ENCODE measurements around the gene RASGRP2. TPM values are rescaled to one million over a fixed set of nuclear protein-coding genes. Genes with fewer than 3 reads are reported as not detected.

Gene RASGRP2
- total and polyA plus RNA-seq, 10 donors, result 148 to 283 (median 213) TPM

DNA sequence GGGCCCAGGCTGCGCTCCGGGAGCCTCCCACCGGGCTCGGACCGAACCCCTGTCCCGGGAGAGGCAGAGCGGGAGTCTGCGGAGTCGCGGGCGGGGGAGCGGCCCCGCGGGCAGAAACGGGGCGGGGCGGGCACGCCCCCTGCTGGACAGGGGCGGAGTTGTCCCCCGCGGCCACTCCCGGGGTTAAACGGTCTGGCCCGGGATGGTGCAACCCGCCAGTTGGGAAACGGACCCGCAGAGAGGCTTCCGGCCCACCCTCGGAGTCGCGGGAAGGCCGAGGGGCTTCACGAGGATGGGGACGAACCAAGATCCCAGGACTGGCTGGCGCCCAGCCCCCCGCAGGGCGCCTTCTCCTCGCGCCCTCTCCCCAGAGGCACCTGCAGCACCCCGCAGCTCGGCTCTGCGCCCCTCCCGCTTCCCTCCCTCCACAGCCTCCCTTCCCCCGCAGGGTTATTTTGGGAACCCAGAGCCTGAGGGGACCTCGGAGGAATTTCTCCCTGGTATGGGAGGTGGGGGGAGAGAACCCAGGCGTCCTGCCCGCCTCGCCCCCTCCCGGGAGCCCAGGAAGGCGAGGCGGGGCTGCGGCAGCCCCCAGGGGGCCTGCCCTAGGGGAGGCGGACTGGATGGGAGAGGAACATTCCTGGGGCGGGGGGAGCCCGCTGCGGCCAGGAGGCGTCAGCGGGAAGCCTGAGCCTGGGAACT lies 902 bp downstream of the RASGRP2 start:
- Histone ChIP-seq H3K9me3 (no peaks in the 10 kb centered on the region), H3K4me1 (peaks cover 27 to 87% (median 57%) of the 10 kb centered on the region in 6 donors), H3K36me3 (peaks cover 0 to 40% (median 27%) of the 10 kb centered on the region in 6 donors), H3K27ac (peak overlapping the region; percentile 81 to 100 (median 96)), H3K27me3 (replicated peaks in 1 of 7) (peaks cover 0 to 7% (median 0%) of the 10 kb centered on the region in 7 donors), H3K4me3 (peak overlapping the region; percentile 63 to 96 (median 76))
- WGBS, 5 donors, result 0 to 1% (median 0%) methylated on average over 8 to 58 of the region's 58 CpGs
- intact Hi-C loops (cut with DNase I; ENCODE audit: low total_unique reads), result no loop called here
- TF ChIP-seq POLR2AphosphoS5 (IDR thresholded peaks at IDR 0.05) (peak; percentile 63 to 86 (median 74)), POLR2A (IDR thresholded peaks at IDR 0.05) (peak in 1 of 3 donors; percentile 42), CTCF (IDR thresholded peaks at IDR 0.05 in 8 of 11, conservative IDR thresholded peaks at IDR 0.05 in 3 of 11) (peak; percentile 86 to 96 (median 92))
- DNase-seq, result peak; percentile 97

DNA sequence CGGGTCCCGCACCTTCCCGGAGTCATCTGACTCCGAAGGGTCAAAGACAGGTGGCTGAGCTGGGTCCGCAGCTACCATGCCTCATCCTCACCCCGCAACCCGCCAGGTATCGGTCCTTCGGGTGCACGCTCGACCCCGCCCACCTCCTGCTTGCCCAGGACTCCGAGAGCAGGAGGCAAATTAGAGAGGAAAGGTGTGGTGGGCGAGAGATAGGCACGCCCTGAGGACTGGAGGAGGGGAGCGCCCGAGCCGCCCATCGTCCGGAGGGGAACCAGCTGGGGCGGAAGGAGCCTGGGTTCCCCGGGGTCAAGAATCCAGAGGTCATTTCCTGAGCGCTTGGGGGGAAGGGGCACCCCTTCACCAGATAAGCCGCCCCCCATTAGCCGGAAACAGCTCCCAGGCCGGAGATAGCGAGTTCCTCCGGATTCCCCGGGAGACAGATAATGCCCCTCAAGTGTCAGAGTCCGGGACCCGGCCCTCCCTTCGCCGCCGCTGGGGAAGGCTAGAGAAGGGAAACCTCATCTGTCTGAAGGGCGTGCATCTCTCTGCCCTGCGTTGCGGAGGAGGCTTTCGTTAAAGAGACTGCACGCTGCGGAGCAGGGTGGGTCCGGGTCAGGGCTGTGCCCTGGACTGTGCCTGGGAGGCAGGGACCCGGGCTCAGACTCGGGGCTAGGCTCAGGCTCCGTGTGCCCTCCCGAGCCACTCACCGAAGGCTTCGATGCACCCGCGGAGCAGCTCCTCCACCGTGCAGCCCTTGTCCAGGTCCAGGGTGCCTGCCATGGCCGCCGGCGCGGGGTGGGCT lies 1.7 kb downstream of the RASGRP2 start:
- Histone ChIP-seq H3K4me3 (peak overlapping the region; percentile 63 to 96 (median 76)), H3K9me3 (no peaks in the 10 kb centered on the region), H3K27me3 (replicated peaks in 1 of 7) (peaks cover 0 to 7% (median 0%) of the 10 kb centered on the region in 7 donors), H3K4me1 (peaks cover 27 to 79% (median 57%) of the 10 kb centered on the region in 6 donors), H3K27ac (peak overlapping the region; percentile 81 to 100 (median 96)), H3K36me3 (peaks cover 0 to 47% (median 34%) of the 10 kb centered on the region in 6 donors)
- intact Hi-C loops (cut with DNase I; ENCODE audit: low total_unique reads), result no loop called here
- peak; percentile 89 for DNase-seq
- WGBS, 5 donors, result 8 to 12% (median 10%) methylated on average over 34 to 54 of the region's 54 CpGs
- TF ChIP-seq CTCF (IDR thresholded peaks at IDR 0.05 in 8 of 11, conservative IDR thresholded peaks at IDR 0.05 in 3 of 11) (no peak), POLR2AphosphoS5 (IDR thresholded peaks at IDR 0.05) (peak in 2 of 3 donors; percentile 36 to 42)

DNA sequence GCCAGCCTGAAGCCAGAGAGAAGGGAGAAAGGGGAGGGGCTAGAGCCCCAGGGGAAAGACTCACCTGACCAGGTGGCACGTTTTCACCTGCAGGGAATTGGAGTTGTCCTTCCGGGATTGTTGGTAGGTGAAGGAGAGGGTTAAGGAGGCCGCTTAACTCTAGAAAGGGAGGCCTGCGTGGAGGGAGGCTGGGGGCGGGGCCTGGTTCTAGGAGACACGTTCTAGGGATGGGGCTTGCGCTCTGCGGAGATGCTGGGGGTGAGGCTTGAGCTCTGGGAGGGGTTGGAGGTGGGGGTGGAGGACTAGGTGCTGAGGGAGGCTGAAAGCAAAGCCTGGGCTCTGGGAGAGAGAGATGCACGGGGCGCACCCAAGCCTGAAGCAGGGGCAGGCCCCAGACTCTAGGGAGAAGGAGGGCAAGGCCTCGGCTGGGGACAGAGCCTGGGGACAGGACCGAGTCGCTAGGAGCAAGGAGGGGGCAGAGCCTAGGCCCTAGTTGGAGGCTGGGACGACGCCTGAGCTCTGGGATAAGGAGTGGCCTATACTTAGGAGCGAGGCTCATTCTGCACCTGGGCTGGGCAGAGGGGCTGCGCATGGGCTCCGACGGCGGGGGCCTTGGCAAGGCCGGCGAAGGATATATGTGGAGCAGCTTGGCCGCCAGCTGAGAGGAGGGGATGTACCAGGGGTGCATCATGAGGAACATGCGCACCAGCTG lies 2.4 kb downstream of the RASGRP2 start:
- WGBS, 5 donors, result 73 to 81% (median 75%) methylated on average over 24 of the region's 24 CpGs
- peaks cover 0 to 55% (median 41%) of the 10 kb centered on the region in 6 donors for H3K36me3 ChIP-seq
- H3K4me3 ChIP-seq, result peak overlapping the region; percentile 63 to 96 (median 76)
- DNase-seq, result peak; percentile 84
- no peaks in the 10 kb centered on the region for H3K9me3 ChIP-seq
- no peak for TF ChIP-seq CTCF (IDR thresholded peaks at IDR 0.05 in 8 of 11, conservative IDR thresholded peaks at IDR 0.05 in 3 of 11)
- TF ChIP-seq POLR2AphosphoS5 (IDR thresholded peaks at IDR 0.05), result peak in 1 of 3 donors; percentile 42
- TF ChIP-seq POLR2A (IDR thresholded peaks at IDR 0.05), result no peak
- H3K4me1 ChIP-seq, result peaks cover 27 to 78% (median 54%) of the 10 kb centered on the region in 6 donors
- H3K27me3 ChIP-seq (replicated peaks in 1 of 7), result peaks cover 0 to 7% (median 0%) of the 10 kb centered on the region in 7 donors
- peak overlapping the region in 7 of 8 donors; percentile 95 to 100 (median 97) for H3K27ac ChIP-seq
- intact Hi-C loops (cut with DNase I; ENCODE audit: low total_unique reads), result no loop called here

Data from spleen (tissue), 11 donors.